Colon (tissue), 2 donors: ENCODE results near the gene TCF7L1.

Experiments
- FAIRE-seq: peaks from 2 replicates; lab custom pipeline; 2012; peaks lifted over from hg19 to GRCh38; lab: Jason Lieb, UNC
- donor health status: control.
- donor health status: control.

TCF7L1 gene

GRCh38 chr2:85255456-85255812 is 122.2 kb downstream of the TCF7L1 start:
- FAIRE-seq: no peak

GRCh38 chr2:85255813-85256594 is 122.8 kb downstream of the TCF7L1 start:
- FAIRE-seq: no peak

- no peak for FAIRE-seq
Observed at GRCh38 chr2:85257359-85257969, 124.3 kb downstream of the TCF7L1 start.

GRCh38 chr2:85257970-85258605 is 124.9 kb downstream of the TCF7L1 start:
- no peak for FAIRE-seq

GRCh38 chr2:85259101-85259590 is 126.0 kb downstream of the TCF7L1 start:
- no peak for FAIRE-seq

- no peak for FAIRE-seq
Observed at GRCh38 chr2:85259879-85260278, 126.7 kb downstream of the TCF7L1 start.

- FAIRE-seq: no peak
Observed at GRCh38 chr2:85263591-85263990, 130.4 kb downstream of the TCF7L1 start.

GRCh38 chr2:85264471-85264870 is 131.3 kb downstream of the TCF7L1 start:
- FAIRE-seq: no peak

- no peak for FAIRE-seq
Observed at GRCh38 chr2:85265304-85265703, 132.1 kb downstream of the TCF7L1 start.

GRCh38 chr2:85266146-85267041 is 133.2 kb downstream of the TCF7L1 start:
- FAIRE-seq: no peak

- FAIRE-seq: no peak
Observed at GRCh38 chr2:85269959-85270358, 136.8 kb downstream of the TCF7L1 start.

- FAIRE-seq: no peak
Observed at GRCh38 chr2:85272357-85272756, 139.2 kb downstream of the TCF7L1 start.

GRCh38 chr2:85273738-85274731 is 140.8 kb downstream of the TCF7L1 start:
- no peak for FAIRE-seq

- FAIRE-seq: no peak
Observed at GRCh38 chr2:85275984-85276540, 142.9 kb downstream of the TCF7L1 start.

- no peak for FAIRE-seq
Observed at GRCh38 chr2:85276571-85277118, 143.5 kb downstream of the TCF7L1 start.

- FAIRE-seq: no peak
Observed at GRCh38 chr2:85277416-85278158, 144.4 kb downstream of the TCF7L1 start.

- no peak for FAIRE-seq
Observed at GRCh38 chr2:85278361-85278760, 145.2 kb downstream of the TCF7L1 start.

GRCh38 chr2:85281553-85281952 is 148.4 kb downstream of the TCF7L1 start:
- no peak for FAIRE-seq

GRCh38 chr2:85282914-85283313 is 149.7 kb downstream of the TCF7L1 start:
- FAIRE-seq: no peak

GRCh38 chr2:85283641-85284040 is 150.4 kb downstream of the TCF7L1 start:
- no peak for FAIRE-seq
